ENCODE results near the gene SOX12.
"Not testable (repeated sequence)": the region's sequence is repeated elsewhere in the genome, so short reads cannot be mapped to it uniquely, and the experiment has no call there.

SOX12 gene

DNA sequence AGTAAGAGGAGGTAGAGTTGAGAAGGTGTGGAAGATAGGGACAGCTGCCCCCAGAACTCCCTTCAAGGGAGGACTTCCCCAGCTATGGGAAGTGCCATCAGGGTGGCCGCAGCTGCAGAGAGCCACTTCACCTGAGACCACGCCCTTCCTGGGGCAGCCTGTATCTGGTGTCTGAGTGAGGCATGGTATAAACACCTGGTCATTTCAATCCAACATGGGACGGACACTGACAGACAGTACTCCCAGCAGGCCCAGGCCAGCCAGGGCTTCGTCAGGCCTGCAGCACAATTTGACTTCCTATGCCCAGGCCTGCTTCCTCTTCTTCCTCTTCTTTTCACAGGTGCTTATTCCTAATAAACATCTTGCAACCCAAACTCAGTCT is 4.5 kb downstream of the SOX12 start:
- no peak for DNase-seq

DNA sequence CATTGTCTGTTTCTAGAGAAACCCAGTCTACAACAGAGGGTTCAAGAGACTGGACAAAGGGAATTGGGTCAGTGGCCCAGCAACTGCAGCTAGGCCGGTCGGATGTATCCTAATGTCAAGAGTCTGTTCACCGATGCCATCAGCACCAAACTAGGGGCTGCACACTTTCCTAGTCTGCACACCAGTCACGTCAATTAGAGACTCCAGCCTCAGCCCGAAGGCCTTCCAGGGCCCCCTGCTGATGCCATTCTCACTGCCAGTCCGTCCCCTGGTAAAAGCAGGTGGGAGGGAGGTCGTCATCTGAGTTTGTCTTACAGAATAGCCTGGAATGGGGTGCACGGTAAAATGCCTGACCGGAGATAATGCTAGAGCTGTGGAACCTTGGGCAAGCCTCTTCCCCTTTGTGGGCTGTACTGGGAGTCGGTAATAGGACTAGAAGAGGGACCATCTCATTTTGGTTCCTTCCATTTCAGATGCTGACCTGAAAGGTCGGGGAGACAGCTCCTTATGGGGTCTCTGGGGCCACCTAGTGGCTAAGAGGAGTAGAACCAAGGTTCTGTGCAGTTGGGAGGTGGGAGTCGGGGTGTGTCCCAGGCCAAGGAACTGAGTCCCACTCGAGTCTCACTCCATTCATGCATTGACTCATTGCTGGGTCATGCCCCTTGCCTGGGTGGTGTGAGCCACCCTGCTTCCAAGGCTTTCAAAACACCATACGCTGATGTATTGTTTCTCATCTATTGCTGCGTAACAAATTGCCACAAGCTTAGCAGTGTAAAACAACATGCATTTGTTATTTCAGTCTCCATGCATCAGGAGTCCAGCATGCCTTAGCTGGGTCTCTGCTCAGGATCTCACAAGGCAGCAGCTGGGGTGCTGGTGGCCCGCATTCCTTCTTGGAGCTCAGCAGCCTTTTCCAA is 5.1 kb downstream of the SOX12 start:
- DNase-seq = peak; percentile 24

DNA sequence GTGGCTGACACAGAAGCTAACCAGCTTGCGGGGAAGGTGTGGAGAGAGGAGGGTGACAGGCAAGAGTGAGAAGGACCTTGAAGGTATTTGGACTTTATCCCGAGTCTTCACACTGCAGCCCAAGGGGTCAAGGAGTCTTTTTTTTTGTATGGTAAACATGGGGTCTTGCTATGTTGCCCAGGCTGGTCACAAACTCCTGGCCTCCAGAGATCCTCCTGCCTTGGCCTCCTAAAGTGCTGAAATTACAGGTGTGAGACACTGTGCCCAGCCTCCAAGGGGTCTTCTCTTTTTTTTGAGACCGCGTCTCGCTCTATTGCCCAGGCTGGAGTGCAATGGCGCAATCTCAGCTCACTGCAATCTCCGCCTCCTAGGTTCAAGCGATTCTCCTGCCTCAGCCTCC is 9.2 kb downstream of the SOX12 start:
- no peak for DNase-seq

DNA sequence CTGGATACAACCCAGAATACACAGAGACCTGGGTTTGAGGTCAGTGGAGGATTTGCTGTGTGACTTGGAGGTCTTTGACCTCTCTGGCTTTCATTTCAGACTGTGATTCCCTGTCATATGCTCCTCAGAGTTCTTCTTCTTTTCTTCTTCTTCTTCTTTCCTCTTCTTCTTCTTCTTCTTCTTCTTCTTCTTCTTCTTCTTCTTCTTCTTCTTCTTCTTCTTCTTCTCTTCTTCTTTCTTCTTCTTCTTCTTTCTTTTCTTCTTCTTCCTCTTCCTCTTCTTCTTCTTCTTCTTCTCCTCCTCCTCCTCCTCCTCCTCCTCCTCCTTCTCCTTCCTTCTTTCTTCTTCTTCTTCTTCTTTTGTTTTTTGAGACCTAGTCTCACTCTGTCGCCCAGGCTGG is 10.7 kb downstream of the SOX12 start:
- DNase-seq = not testable (repeated sequence)

DNA sequence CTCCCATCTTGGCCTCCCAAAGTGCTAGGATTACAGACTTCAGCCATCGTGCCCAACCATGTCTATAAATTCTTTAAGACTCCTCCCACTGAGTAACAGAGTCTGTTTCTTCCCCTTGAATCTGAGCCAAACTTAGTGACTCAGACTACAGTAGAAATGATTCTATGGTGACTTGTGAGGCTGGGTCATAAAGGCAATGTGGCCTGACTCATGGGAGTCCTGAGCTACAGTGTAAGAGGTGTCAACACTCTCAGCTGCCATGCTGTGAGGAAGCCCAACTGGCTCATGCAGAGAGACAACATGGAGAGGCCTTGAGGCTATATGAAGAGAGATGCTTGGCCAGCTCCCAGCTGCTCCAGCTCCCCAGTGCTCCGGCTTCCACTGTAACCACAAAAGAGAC is 16.3 kb downstream of the SOX12 start:
- no peak for DNase-seq

DNA sequence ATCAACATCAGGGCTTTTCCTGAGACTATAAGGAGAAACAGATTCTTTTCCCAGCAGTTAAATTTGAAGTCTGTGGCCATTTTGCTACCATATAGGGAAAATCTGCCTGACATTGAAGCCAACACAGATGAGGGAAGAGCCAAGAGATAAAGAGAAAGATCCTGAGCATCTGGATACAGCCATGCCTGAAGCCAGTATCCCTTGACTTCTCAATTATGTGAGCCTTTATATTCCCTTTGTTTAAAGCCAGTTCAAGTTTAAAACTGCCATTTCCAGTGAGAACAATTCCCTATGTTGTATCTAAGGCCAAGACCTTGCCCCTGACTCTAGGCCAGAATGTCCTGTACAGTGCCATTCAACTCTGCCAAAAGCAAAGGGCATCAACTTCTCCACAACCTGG is 17.8 kb downstream of the SOX12 start:
- DNase-seq = no peak

DNA sequence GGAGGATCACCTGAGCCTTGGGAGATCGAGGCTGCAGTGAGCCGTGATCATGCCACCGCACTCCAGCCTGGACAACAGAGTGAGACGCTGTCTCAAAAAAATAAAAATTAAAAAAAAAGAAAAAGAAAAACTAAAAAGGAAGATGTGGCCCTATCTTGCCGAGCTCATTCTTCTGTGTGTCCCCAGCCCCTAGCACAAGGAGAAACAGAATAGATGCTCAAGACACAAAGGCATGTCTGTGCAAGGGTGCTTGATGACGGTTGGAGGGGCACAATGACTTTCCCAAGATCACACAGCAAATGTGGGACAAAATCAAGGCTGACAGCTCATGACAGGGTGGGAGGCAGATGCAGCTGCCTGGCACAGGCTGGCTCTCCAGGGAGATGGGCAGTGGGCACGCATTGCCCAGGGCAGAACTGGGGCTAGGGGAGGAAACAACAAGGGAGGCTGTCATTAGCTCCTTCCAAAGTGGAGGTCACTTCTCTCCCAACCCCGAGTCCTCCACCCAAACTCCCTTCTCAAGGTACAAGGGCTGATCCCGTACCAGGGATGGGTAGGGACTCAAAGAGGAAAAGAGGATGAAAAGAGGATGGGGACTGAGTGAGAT is 20.8 kb downstream of the SOX12 start:
- DNase-seq = no peak

DNA sequence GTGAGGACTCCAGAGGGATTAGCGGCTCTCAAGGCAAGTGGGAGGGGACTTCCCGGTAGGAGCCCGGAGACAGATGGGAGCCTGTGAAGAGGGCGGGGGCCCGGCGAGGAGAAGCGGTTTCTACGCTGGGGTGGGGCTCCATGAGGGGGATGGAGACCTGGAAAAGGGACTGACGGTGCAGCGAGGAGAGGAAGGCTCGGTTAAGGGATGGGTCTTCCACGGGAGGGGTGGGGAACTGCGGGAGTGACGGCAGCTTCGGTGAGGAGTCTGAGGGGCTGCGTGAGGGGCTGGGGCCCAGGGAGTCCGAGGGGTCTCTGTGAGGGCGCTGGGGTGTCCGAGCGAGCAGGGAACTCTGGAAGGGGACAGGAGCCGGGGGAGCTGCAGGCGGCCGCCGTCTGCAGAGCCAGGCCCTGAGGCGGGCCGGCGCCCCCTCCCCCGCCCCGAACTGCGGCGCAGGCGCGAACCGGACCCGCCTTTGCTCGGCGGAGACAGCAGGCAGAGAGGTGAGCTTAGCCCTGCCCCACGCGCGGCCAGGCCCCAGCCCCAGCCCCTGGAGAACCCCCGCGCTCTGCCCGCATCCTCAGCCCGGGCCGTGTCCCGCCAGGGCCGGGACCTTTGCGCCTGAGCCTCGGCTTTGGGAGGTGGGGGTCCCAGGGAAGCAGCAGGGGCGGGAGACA is 21.4 kb downstream of the SOX12 start, which contains the start of gene NRSN2:
Gene NRSN2 (plus strand): TSS at position 472 of the 677 bp plus-strand sequence. CDS start 2,533 bp downstream, outside the sequence.
- peak; percentile 27 for DNase-seq

DNA sequence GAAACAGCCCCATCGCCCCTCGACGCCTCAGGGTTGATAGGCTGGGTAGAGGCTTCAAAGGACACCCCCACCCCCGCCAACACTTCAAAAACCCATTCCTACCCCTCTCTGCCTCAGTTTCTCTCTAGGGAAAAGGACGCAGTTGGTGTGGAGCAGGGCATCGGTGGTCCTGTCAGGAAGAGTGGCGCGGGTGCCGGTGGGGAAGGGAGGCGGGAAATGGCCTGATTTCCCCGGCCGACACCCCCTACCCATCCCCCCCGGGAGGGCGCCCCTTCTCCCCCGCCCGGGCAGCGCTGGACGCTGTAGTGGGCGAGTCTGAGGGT is 21.9 kb downstream of the SOX12 start:
- DNase-seq = no peak

DNA sequence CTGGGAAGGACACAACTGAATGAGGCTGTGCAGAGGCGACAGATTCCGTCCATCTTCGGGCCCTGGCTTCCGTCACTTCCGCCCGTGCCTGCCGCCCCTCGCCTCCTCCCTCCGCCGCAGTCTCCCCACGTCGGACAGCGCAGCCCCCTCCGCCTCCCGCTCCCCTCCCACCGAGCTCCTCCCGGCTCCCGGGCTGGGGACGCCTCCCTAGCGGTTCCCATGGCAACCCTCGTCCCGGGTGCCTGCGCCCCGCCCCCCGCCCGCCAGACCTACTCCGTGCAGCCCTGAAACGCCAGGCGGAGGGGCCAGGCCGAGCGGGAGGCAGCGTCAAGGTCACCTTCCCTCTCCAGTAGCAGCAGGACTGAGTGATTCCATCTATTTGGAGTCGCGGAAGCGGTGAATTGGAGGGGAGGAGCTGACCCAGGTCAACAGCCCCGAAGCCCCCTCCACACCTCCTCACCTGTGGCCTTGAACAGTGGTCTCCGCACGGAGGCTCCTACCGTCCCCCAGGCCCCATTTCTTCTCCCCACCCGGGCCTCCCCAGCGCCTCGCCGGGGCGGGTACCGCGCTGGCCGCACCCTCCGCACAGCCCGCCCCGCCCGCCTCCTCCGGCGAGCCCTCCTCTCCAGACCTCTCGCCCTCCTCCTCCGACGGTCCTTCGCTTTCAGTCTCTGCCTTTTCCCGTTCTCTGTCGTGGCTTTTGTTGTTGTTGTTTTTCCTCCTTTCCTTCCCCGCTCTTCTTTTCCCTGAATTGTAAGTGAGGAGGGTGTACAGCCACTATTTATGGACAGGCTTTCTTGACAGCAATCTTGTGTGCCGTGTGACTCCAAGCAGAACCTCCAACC is 22.5 kb downstream of the SOX12 start:
- DNase-seq = peak; percentile 88

DNA sequence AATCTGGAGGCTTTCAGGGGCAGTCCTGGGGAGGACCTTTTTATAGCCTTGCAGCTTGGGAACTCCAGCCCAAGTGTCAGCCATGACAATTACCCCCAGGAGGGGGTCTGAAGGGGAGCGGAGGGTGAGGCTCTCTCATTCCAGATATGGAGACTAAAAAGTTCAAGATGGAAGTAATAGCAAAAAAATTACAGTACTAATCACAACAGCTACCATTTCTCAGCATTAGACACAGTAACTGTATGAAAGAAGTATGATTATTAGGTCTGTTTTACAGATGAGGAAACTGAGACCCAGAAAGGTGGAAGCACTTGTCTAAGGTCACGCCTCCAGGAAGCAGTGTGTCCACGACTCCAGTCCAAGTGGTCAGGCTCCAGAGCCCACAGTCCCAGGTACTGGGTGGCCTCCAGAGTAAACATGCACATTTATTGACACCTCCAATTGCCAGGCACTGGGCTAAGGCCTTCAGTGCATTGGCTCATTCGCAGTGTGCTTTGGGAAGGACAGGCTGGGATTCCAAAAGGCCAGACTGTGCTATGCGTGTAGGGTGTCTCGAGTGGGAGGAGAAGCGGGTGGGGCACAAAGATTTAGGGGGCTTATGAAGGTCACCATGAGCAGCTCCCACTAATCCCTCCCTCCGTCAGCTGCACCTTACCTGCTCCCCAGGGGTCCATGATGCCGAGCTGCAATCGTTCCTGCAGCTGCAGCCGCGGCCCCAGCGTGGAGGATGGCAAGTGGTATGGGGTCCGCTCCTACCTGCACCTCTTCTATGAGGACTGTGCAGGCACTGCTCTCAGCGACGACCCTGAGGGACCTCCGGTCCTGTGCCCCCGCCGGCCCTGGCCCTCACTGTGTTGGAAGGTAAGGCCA is 23.9 kb downstream of the SOX12 start:
- DNase-seq = no peak

DNA sequence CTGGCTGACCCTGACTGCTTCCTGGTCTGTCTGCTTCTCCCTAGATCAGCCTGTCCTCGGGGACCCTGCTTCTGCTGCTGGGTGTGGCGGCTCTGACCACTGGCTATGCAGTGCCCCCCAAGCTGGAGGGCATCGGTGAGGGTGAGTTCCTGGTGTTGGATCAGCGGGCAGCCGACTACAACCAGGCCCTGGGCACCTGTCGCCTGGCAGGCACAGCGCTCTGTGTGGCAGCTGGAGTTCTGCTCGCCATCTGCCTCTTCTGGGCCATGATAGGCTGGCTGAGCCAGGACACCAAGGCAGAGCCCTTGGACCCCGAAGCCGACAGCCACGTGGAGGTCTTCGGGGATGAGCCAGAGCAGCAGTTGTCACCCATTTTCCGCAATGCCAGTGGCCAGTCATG is 27.8 kb downstream of the SOX12 start:
- DNase-seq = no peak

DNA sequence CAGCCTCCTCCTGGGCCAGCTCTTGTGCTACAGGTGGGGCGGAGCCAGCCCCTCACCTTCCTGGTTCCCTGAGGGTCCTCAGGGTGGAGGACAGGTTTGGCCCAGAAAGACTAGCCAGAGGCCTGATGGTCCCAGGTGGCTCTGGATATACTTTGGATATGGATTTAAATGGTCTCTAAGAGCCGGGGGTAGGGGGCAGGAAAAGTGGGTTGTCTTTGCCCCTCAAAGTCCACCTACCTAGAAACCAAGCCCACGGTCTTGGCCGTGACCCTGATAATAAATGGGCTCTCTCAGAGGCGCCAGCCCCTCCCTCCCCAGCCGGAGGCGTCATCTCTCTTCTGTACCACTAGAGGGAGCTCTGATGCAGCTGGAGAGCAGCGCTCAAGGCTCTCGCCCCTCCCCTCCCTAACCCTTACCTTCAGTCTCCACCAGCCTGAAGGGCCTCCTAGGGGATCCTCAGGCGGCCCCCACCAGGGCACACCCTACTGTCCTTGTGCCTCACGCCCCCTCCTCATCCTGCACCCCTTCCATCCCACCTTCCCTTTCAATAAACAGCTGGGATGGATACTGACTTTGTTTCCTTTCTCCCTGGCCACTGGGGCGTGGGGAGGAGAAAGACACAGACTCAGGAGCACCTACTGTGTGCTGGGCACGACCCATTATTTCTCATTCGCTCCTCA is 29.1 kb downstream of the SOX12 start:
- peak; percentile 46 for DNase-seq

DNA sequence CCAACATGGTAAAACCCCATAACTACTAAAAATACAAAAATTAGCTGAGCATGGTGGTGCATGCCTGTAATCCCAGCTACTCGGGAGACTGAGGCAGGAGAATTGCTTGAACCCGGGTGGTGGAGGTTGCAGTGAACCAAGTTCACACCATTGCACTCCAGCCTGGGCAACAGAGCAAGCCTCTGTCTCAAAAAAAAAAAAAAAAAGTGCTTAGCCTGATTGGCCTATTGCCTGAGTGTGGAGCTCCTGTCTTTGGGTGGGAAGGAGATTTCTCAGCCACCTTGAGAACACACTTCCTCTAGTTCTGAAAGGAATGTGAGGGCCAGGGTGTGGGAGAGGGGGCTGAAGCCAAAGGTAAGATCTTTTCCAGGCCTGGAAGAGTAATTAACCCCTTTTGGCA is 30.8 kb downstream of the SOX12 start:
- not testable (repeated sequence) for DNase-seq

DNA sequence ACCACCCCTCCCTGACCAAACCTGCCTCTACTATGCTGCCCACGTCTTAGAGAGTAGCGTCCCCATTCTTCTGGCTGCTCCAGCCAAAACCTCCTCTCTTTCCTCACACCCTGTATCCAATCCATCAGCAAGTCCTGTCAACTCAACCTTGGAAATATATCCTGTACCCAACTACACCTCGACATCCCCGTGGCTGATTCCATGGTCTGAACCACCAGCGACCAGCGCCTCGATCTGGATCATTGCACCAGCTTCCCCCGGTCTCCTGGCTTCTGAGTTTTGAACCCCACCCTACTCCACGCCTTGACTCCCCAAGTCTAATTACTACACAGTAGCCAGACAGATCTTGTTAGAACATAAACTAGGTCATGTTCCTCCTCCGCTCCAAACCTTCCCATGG is 31.4 kb downstream of the SOX12 start:
- DNase-seq = no peak

DNA sequence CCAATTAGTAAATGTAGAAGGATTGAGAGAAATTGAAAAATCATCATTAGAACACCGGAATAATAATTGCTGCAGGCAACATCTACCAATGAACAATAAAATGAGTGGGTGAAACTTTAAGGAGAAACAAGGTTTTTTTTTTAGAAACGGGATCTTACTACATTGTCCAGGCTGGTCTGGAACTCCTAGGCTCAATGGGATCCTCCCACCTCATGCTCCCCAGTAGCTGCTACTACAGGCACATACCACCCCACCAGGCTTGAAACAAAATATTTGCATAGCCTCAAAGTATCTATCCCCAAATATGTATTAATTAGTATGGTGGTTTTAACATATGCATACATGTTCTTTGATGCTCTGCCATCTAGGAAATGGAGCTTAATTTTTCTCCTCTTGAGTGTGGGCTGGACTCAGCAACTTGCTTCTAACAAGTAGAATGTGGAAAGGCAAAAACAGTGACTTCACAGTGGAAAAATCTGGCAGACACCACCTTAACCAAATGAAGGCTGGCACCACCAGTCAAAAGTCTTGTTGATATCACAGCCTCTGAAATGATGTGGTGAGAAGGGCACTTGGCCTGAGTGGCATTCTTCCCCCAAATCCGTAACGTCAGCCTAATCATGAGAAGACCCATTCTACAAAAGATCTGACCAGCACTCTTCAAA is 33.7 kb downstream of the SOX12 start:
- no peak for DNase-seq

DNA sequence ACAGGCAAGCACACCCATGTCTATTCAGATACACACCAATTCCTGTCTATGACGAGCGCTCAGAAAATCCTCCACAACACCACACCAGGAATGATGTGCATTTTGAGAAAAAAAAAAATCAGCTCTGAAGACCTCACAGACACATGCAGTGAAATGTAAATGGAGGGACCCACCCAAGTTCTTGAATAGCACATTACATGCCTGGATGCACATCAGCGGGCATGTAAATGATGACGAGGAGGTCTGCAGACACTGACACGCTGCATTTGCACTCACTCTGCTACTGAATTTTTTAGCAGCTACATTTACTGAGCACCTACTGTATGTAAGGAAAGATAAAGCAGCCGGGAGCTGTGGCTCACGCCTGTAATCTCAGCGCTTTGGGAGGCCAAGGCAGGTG is 36.2 kb downstream of the SOX12 start:
- no peak for DNase-seq

DNA sequence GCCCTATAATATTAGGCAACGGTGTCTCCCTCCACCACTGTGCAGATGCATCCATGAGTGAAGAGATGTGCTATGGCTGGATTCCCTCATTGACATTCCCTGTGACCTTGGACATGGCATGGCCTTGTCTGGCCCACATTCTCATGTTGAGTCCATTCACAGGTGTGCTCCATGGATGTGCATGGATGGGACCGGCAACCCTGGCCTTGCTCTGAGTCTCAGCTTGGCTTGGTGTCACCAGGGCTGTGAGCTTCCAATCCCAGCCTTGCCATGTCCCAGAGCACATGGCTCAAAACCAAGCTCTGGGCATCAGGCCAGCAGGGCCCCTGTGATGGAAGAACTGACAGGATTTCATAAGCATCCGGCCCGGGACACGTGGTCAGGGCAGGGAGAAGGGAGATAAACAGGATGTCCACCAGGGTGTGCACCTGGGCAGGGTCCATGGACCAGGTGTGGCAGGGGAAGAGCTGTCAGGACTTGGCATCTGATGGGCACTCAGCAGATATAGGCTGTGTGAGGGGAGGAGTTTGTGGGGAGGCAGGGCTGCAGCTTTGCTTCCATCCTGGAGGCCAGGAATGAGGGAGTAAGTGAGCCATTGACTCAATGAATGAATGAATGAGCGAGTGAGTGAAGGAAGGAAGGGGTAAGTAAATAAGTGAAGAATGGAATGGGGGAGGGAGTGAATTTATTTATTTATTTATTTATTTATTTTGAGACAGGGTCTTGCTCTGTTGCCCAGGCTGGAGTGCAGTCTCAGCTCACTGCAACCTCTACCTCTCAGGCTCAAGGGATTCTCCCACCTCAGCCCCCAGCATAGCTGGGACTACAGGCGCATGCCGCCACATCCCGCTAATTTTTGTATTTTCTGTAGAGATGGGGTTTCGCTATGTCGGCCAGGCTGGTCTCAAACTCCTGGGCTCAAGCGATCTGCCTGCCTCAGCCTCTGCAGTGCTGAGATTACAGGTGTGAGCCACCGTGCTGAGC is 37.2 kb downstream of the SOX12 start:
- peak; percentile 50 for DNase-seq

DNA sequence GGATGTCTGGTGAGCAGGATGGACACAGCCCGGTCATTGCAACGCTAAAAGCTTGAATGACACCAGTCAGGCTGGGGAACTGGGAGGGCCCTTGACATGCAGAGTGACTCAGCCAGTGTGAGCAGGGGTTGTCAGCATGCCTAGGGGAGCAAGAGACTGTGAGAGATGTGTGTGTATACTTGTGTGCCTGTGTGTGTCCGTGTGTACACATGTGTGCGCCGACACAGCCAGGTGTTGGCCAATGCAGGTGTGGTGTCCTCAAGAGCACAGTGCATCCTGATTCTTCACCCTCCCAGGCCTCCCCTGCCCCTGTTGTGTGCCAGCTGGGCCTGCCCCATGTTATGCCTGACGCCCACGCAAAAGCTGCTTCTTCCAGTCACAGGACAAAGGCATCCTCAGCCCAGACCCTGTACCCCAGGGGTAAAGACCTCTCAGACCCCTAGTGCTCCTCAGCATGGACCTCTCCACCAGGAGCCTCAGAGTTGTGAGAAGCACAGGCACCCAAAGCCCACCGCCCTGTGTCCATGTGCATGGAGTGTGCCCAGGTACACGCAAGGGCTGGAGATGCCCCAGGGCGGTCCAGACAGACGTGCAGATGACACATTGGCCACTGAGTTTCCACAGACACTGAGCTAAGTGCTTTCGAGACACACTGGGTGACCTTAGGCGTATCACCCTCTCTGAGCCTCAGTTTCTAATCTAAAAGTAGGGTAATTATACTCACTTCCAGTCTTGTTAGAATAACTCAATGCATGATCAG is 38.1 kb downstream of the SOX12 start:
- no peak for DNase-seq
